Measurements from ENCODE around the gene ST6GALNAC6.

- TF ChIP-seq CBX8 (IDR thresholded peaks at IDR 0.05) (no peak), SREBF2 (IDR thresholded peaks at IDR 0.05) (no peak), POLR2A (IDR thresholded peaks at IDR 0.05; ENCODE audit: low read length) (no peak), RCOR1 (IDR thresholded peaks at IDR 0.05; ENCODE audit: low read depth, low read length) (no peak), CTCF (IDR thresholded peaks at IDR 0.05) (no peak), REST (IDR thresholded peaks at IDR 0.05) (no peak), USF2 (IDR thresholded peaks at IDR 0.05) (no peak), KDM1A (IDR thresholded peaks at IDR 0.05; ENCODE audit: low read depth) (peak; percentile 19; the same call in 1 of the 2 replicates)
Measured at GRCh38 chr9:127878001-127878651, 21.3 kb downstream of the ST6GALNAC6 start.
